GM23338 (cell line): ENCODE data around the gene UBAC2. TPM values are rescaled to one million over a fixed set of nuclear protein-coding genes. Genes with fewer than 3 reads are reported as not detected.
A peak's percentile ranks its signal among the peaks of the same experiment; 100 is the strongest.
"Not testable (repeated sequence)": the region's sequence is repeated elsewhere in the genome, so short reads cannot be mapped to it uniquely, and the experiment has no call there.

Source experiments
- ATAC-seq: fragments of 200-7000 bp; cut with Tn5 transposase; 3 replicates; pipeline ENCODE4 v1.9.1; 2020
- DNase-seq: peaks from one replicate; pipeline ENCODE4 v3.0.0-alpha.2; 2015; ENCODE audit warnings: low spot score
- H2AFZ ChIP-seq: fragments of 200-600 bp; sonication (generic); 2 replicates; pipeline ENCODE4 v1.8.0; 2016; ENCODE audit warnings: antibody characterized with exemption, mild to moderate bottlenecking, moderate library complexity
- H3F3A ChIP-seq: fragments of 200-600 bp; sonication (generic); replicated peaks from 2 replicates; pipeline ENCODE4 v1.8.0; 2017; ENCODE audit warnings: antibody characterized with exemption, mixed run types, low read depth
- H3K27ac ChIP-seq: fragments of 200-600 bp; sonication (generic); 2 replicates; pipeline ENCODE4 v1.6.1; 2016; ENCODE audit warnings: low read depth
- H3K27me3 ChIP-seq: fragments of 200-600 bp; sonication (generic); 2 replicates; pipeline ENCODE4 v1.8.0; 2016; ENCODE audit warnings: mild to moderate bottlenecking, mixed run types, moderate library complexity; ENCODE audit not compliant: insufficient read depth
- H3K36me3 ChIP-seq: fragments of 200-600 bp; sonication (generic); 2 replicates; pipeline ENCODE4 v1.8.0; 2016; ENCODE audit warnings: mild to moderate bottlenecking; ENCODE audit not compliant: insufficient read depth
- H3K4me1 ChIP-seq: fragments of 200-600 bp; sonication (generic); 2 replicates; pipeline ENCODE4 v1.8.0; 2016; ENCODE audit warnings: mild to moderate bottlenecking, moderate library complexity; ENCODE audit not compliant: insufficient read depth
- H3K4me2 ChIP-seq: fragments of 200-600 bp; sonication (generic); 2 replicates; pipeline ENCODE4 v1.7.1; 2017; ENCODE audit warnings: mixed run types
- H3K4me3 ChIP-seq: fragments of 200-600 bp; sonication (generic); 2 replicates; pipeline ENCODE4 v1.6.1; 2016; ENCODE audit warnings: mixed run types
- H3K79me2 ChIP-seq: fragments of 200-600 bp; sonication (generic); replicated peaks from 2 replicates; pipeline ENCODE4 v1.8.0; 2017; ENCODE audit warnings: mild to moderate bottlenecking; ENCODE audit not compliant: insufficient read depth
- H3K9me2 ChIP-seq: fragments of 200-600 bp; sonication (generic); 2 replicates; pipeline ENCODE4 v1.8.0; 2017; ENCODE audit not compliant: insufficient read depth
- H4K20me1 ChIP-seq: fragments of 200-600 bp; sonication (generic); replicated peaks from 2 replicates; pipeline ENCODE4 v1.8.0; 2017; ENCODE audit warnings: mild to moderate bottlenecking; ENCODE audit not compliant: insufficient read depth
- H3K27ac Mint-ChIP-seq: 2 replicates; pipeline ENCODE4 v1.8.0; 2020; ENCODE audit warnings: inconsistent platforms, mild to moderate bottlenecking, moderate library complexity, mixed read lengths
- H3K27me3 Mint-ChIP-seq: 3 replicates; pipeline ENCODE4 v1.8.0; 2022; ENCODE audit warnings: low read depth, mild to moderate bottlenecking, moderate library complexity, mixed read lengths, inconsistent platforms; ENCODE audit not compliant: insufficient read depth, poor library complexity
- H3K36me3 Mint-ChIP-seq: 3 replicates; pipeline ENCODE4 v1.8.0; 2021; ENCODE audit warnings: low read depth, mild to moderate bottlenecking, inconsistent platforms, moderate library complexity, mixed read lengths
- H3K4me1 Mint-ChIP-seq: 3 replicates; pipeline ENCODE4 v1.8.0; 2020; ENCODE audit warnings: mild to moderate bottlenecking, inconsistent platforms, mixed read lengths
- H3K4me3 Mint-ChIP-seq: 3 replicates; pipeline ENCODE4 v1.8.0; 2021; ENCODE audit warnings: moderate library complexity, mild to moderate bottlenecking, inconsistent platforms, mixed read lengths
- H3K9me3 Mint-ChIP-seq: 3 replicates; pipeline ENCODE4 v1.8.0; 2020; ENCODE audit warnings: moderate library complexity, mild to moderate bottlenecking, inconsistent platforms, mixed read lengths
- ETS1 ChIP-seq: IDR thresholded peaks from 2 replicates; pipeline ENCODE4 v1.6.1; 2016; ENCODE audit warnings: antibody characterized with exemption
- JUNB ChIP-seq: IDR thresholded peaks from one replicate; pipeline ENCODE4 v1.6.1; 2016; ENCODE audit warnings: antibody characterized with exemption; ENCODE audit not compliant: unreplicated experiment
- POLR2AphosphoS5 ChIP-seq: IDR thresholded peaks from 2 replicates; pipeline ENCODE4 v1.6.1; 2016; ENCODE audit warnings: antibody characterized with exemption, low read depth
- ZNF462 ChIP-seq: fragments of 250-450 bp; sonication (Bioruptor Pico); IDR thresholded peaks from 2 replicates; pipeline ENCODE4 v1.5.0; 2020; ENCODE audit warnings: mild to moderate bottlenecking, moderate library complexity
- polyA plus RNA-seq: library from polyadenylated mRNA; unstranded; fragments of >200 nt; fragmentation: Nextera tagmentation; extraction: Ambion mirVana; gene quantifications from 2 replicates; pipeline ENCODE4 v1.2.1, GENCODE V29; 2016
- total RNA-seq: library from RNA; depleted of rRNA; stranded (reverse); fragments of >200 nt; shearing (Covaris generic); gene quantifications from 2 replicates; pipeline ENCODE4 v1.2.3, GENCODE V29; 2014

UBAC2 gene
- total and polyA plus RNA-seq, 2 experiments from 2014 or later: 37.9 to 76.9 TPM

DNA sequence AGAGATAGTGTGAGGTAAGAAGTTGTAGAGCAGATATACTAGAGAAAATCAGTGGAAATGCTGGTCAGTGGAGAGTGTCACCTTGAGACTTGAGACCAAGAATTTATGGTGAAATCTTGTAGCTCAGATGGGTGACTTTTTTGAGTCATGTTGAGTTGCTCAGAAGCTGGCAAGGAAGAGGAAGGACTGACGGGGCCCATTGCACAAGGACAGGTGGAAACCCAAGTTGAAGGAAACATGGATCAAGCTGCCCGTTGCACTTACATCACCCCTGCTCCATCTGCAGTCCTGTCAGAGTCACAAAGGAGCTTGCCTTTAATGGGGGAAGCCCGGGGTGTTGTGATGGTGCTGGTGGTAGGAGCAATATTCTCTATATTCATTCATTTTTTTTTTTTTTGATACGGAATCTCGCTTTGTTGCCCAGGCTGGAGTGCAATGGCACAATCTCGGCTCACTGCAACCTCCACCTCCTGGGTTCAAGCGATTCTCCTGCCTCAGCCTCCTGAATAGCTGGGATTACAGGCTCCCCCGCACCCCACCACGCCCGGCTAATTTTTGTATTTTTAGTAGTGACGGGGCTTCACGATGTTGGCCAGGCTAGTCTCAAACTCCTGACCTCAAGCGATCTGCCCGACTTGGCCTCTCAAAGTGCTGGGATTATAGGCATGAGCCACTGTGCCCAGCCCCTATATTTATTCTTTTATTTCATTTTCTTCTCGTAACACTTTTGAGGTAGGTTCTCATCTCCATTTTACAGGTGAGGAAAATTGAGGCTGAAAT lies 27.4 kb downstream of the UBAC2 start:
- peaks cover 45% of the 10 kb centered on the region for H4K20me1 ChIP-seq
- no peak overlapping the region for H3K4me3 ChIP-seq
- no peak overlapping the region for H3K27ac ChIP-seq
- H3K27ac Mint-ChIP-seq: 0 out of 2 replicates have a peak overlapping the region, but pooled peaks have one; percentile 1
- H3F3A ChIP-seq: no peaks in the 10 kb centered on the region
- peaks cover 6% of the 10 kb centered on the region for H3K27me3 Mint-ChIP-seq
- no peaks in the 10 kb centered on the region for H3K27me3 ChIP-seq
- 0 out of 2 replicates have a peak overlapping the region, but pooled peaks have one; percentile 45 for H3K4me2 ChIP-seq
- no peak overlapping the region for H3K4me3 Mint-ChIP-seq
- TF ChIP-seq ETS1 (no peak), JUNB (no peak), POLR2AphosphoS5 (no peak)
- DNase-seq: no peak
- no peaks in the 10 kb centered on the region for H3K36me3 Mint-ChIP-seq
- H2AFZ ChIP-seq: no peak overlapping the region
- no peaks in the 10 kb centered on the region for H3K9me3 Mint-ChIP-seq
- ATAC-seq: no peak
- peaks cover 100% of the 10 kb centered on the region for H3K79me2 ChIP-seq
- no peaks in the 10 kb centered on the region for H3K9me2 ChIP-seq
- H3K36me3 ChIP-seq: no peaks in the 10 kb centered on the region
- H3K4me1 ChIP-seq: no peaks in the 10 kb centered on the region
- H3K4me1 Mint-ChIP-seq: peaks cover 36% of the 10 kb centered on the region

DNA sequence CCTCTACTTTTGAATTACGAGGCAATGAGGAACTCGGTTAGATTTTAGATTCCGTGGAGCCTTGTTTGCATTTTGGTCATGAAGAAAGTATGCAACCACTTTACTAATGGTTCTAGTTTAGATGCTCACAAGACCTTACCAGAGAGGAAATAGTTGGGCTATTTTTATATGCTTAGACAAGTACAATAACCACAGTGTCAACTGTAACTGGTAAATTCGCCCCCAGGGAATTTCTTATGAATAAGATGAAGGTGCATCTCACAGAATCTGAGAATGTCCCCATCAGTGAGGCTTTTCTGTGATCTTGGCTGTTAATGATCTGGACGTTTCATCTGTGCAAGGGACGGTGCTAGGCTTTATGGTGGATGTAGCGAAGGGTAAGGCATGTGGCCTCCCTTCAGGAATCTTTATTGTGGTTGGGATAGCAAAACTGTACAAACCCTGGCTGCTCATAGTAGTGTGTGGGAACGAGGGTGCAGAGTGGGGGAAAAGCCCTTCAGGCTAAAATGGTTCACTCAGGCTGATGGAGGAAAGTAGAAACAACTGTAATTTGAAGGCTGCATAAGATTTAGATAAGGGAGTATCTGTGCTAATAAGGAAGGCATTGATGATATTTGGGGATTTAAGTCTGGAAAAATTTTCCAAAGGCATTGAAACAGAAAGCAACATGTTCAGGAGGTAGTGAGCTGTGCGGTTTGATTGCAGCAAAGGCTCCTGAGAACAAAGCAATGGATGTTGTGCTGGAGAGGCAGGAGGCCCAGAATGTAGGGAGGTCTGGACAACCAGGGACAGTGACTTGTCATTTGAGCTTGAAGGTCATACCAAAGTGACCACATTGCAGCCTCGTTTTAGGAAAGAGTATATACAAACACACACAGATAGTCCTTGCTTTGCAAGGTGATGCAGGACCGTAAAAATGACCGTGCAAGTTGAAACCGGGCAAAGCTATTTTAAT lies 28.4 kb downstream of the UBAC2 start:
- Mint-ChIP-seq H3K36me3 (no peaks in the 10 kb centered on the region), H3K27me3 (peaks cover 6% of the 10 kb centered on the region), H3K4me3 (no peak overlapping the region), H3K9me3 (no peaks in the 10 kb centered on the region), H3K4me1 (peaks cover 31% of the 10 kb centered on the region), H3K27ac (peak overlapping the region; percentile 1; the same call in 1 of the 2 replicates)
- Histone ChIP-seq H3K79me2 (peaks cover 97% of the 10 kb centered on the region), H3K27me3 (no peaks in the 10 kb centered on the region), H3K4me1 (no peaks in the 10 kb centered on the region), H3K36me3 (no peaks in the 10 kb centered on the region), H4K20me1 (peaks cover 50% of the 10 kb centered on the region), H3K4me3 (no peak overlapping the region), H3K27ac (no peak overlapping the region), H3K4me2 (no peak overlapping the region), H3K9me2 (no peaks in the 10 kb centered on the region), H2AFZ (no peak overlapping the region), H3F3A (no peaks in the 10 kb centered on the region)
- TF ChIP-seq ZNF462: no peak
- TF ChIP-seq JUNB: no peak
- ATAC-seq: no peak
- no peak for DNase-seq

DNA sequence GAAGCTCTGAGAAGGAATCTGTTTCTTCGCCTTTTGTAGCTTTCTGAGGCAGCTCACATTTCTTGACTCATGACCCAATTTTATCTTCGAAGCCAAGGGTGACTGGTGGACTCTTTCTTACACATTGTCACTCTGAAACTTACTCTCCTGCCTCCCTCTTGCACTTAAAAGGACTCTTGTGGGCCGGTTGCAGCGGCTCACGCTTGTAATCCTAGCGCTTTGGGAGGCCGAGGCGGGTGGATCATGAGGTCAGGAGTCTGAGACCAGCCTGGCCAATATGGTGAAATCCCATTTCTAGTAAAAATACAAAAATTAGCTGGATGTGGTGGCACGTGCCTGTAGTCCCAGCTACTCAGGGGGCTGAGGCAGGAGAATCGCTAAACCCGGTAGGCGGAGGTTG lies 29.9 kb downstream of the UBAC2 start:
- H4K20me1 ChIP-seq: peaks cover 44% of the 10 kb centered on the region
- H3K9me3 Mint-ChIP-seq, DNase-seq, H3K4me1 ChIP-seq, H3K27me3 ChIP-seq, H3K27ac Mint-ChIP-seq, H3K4me3 Mint-ChIP-seq, H3K4me3 ChIP-seq, H3K27me3 Mint-ChIP-seq, H3F3A ChIP-seq, H2AFZ ChIP-seq, H3K36me3 ChIP-seq, H3K9me2 ChIP-seq, H3K4me2 ChIP-seq, ATAC-seq, H3K36me3 Mint-ChIP-seq: not testable (repeated sequence)
- peaks cover 25% of the 10 kb centered on the region for H3K4me1 Mint-ChIP-seq
- peak overlapping the region; percentile 59; the same call in 1 of the 2 replicates for H3K27ac ChIP-seq
- H3K79me2 ChIP-seq: peaks cover 88% of the 10 kb centered on the region
